GM12874 (cell line): ENCODE measurements around the gene YPEL4.

Experiments
- TF ChIP-seq, protein P1 (sequence below): IDR thresholded peaks from 2 replicates; pipeline ENCODE4 v1.5.1; 2011; ENCODE audit warnings: low read depth, mild to moderate bottlenecking, control low read depth, low read length, moderate library complexity; ENCODE audit not compliant: insufficient read depth

YPEL4 gene

DNA sequence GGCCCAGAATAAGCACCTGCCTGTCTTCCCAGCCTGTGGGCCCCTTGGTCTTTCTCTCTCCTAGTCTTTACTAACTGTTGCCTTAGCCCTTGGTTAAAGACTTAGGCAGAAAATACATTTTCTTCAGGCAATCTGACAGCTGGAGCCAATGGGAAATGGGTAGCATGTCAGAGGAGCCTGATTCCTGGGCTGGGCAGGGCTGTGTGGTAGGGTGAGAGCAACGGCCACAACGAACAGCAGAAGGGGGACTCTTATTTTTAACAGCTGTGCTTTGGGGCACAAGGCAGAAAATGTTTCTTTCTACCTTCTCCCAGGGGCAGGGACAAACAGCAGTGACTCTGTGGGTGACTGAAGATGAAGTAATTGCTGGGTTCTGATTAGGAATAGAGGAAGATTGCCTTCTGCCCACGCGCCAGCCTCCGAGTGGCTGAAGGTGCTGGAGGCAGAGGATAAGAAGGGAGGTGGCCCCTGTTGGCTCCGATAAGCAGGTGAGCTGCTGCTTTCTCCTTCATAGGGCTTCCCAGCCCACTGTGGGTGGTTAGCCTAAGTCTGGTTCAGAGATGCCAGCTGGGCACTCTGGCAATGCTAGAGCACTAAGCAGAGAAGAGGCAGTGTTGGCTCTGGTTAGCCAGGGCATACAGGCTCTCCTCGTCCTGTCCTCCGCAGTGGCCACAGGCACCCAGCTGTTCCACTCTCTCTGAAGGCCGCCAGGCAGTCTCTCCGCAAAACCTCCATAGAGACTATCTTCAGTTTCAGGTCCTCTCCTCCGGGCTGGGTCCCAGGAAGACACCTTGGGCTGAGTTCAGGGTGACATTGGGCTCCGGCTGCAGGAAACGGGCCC is 1.5 kb downstream of the YPEL4 start:
- TF ChIP-seq, protein P1, sequence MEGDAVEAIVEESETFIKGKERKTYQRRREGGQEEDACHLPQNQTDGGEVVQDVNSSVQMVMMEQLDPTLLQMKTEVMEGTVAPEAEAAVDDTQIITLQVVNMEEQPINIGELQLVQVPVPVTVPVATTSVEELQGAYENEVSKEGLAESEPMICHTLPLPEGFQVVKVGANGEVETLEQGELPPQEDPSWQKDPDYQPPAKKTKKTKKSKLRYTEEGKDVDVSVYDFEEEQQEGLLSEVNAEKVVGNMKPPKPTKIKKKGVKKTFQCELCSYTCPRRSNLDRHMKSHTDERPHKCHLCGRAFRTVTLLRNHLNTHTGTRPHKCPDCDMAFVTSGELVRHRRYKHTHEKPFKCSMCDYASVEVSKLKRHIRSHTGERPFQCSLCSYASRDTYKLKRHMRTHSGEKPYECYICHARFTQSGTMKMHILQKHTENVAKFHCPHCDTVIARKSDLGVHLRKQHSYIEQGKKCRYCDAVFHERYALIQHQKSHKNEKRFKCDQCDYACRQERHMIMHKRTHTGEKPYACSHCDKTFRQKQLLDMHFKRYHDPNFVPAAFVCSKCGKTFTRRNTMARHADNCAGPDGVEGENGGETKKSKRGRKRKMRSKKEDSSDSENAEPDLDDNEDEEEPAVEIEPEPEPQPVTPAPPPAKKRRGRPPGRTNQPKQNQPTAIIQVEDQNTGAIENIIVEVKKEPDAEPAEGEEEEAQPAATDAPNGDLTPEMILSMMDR = no peak

DNA sequence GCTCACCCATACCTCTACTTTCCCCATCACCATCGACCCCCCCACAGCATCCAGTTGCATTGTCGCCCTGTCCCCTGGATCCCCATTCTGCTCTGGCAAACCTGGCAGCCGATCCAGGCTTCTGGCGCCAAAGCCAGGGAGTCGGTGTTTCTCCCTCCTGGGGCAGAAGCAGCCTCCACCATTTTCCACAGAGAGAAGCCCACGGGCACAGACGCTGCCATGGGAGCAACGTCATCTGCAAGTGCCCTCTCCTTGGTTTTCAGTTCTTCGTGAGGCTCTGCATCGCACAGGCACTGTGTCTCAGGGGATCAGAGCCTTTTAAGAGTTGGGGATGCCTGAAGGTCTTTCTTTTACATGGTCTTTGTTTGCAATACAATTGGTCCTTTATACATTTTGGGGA is 2.3 kb downstream of the YPEL4 start:
- TF ChIP-seq, protein P1 = no peak

DNA sequence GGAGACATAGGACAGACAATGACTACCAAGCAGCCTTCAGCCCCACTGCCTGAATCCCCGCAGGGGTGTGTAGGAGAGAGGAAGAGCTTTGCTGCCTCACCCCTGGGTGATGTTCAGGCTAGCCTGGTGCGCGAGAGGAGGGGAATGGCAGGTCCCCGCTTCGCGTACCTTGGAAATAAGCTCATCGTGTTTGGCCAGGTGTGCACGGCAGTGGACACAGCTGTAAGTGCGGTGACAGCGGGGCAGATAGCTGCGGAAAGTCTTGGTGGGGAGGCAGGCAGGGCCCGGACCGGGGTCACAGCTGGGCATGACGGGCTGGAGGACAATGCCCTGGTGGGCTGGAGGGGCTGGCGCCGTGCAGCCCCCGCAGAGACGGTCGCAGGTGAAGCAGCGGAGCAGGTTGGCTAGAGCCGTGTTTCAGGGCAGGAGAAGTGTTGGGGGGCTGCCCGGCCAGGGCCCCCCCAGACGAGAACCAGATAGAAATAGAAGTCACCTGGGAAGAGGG is 2.9 kb downstream of the YPEL4 start:
- TF ChIP-seq, protein P1 = no peak

DNA sequence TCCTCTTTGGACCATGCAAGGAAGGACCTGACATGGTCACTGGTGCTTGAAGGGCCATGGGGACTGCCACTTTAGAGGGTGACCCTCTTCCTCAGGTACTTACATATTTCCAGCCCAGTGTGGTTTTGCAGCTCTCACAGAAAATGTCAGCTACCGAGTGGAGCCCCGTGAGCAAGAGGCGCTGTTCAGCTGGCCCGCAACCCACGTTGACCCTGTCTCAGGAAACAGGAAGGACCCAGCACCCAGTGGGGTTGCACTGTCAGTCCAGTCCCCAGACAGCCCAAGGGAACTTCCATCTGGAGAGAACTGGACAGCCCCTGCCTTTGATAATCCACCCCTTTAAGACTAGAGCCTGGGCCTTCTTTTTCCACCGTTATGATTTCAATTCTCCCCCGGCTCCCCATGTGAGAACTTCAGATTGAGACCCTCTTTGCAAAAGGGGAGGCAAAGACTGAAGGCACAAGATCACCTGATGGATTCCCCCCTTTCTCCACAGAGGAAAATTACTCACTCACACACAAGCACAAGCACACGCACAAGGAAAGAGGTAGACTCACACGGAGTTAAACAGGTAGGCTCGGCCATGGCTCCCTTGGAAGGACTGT is 3.4 kb downstream of the YPEL4 start:
- TF ChIP-seq, protein P1 = no peak

DNA sequence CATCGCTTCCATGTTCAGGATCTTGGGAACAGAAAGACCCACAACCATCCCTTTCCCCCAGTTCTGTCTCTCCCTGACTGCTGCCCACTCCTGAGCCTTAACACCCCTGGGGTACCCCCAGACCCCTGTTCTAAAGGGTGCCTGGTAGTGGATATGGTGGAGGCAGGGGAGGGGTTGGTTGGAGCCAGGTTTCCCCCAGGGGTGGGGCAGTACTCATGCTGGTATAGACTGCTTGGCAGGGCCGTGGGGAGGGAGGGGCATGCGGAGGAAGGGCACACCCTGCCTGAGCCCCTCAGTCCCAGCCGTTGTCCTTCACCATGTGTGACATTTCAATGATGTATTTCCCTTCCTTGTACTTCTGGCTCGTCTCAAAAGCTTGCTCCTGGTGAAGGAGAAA is 4.0 kb downstream of the YPEL4 start:
- TF ChIP-seq, protein P1 = no peak

DNA sequence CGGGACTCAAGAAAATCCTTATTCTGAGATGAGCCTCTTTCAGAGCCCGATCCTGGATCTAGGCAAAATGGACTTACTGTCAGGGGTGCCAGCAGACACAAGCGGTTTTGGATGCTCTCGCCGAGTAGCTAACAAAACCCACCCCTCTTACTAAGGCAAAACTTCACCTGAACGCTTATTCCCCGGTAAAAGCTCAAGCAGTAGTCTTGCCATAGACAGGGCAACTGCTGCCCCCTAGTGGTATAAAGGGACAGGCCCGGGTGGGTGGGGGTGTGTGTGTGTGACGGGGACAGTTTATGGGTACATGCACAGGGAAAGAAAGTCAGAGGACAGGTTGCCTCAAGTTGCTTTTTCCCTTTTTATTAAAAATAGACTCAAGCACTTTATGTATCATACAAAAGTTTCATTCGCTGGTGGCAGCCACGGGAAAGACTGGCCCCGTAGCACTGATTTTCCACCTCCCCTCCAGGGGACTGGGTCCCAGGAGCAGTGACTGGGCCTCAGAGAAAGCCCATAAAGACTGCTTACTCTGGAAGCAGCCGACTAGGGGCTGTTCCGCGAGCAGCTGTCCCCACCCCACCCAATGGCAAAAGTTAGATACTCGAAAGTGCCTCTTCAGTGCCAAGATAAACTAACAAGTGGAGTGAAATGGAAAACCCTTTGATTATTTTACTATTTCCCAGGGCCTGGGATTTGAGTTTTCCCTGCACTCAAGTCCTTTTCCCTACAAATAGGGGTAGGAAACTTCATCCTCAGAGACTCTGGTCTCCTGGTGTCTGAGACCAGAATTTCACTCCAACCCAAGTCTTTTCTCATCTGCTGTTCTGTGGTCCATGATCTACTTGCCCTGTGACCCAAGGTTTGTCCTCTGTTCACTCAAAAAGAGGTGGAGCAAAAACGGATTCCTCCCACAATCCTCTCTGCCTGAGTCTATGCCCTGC is 4.7 kb downstream of the YPEL4 start:
- TF ChIP-seq, protein P1 = peak; percentile 90

DNA sequence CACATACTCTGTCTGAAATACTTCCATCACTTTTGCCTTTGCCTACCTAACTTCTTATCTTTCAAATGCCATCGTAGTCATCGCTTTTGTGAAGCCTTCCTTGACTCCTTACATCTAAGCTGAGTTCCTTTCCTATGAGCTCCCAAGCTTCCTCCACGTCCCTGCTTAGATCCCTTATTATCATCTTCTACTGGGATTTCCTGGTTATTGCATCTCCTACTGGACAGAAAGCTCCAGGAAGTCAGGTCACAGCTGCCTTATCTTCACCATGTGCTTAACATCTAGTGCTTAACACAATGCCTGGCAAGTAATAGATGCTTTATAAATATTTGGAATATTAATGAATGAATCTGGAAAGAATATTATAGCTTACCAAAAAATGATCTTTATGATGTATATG is 5.9 kb downstream of the YPEL4 start:
- TF ChIP-seq, protein P1 = no peak
